ENCODE measurements around the gene VWA3B. TPM values are rescaled to one million over a fixed set of nuclear protein-coding genes. Genes with fewer than 3 reads are reported as not detected.

The VWA3B gene
- total RNA-seq, 1 experiment from 2014 or later: not detected

DNA sequence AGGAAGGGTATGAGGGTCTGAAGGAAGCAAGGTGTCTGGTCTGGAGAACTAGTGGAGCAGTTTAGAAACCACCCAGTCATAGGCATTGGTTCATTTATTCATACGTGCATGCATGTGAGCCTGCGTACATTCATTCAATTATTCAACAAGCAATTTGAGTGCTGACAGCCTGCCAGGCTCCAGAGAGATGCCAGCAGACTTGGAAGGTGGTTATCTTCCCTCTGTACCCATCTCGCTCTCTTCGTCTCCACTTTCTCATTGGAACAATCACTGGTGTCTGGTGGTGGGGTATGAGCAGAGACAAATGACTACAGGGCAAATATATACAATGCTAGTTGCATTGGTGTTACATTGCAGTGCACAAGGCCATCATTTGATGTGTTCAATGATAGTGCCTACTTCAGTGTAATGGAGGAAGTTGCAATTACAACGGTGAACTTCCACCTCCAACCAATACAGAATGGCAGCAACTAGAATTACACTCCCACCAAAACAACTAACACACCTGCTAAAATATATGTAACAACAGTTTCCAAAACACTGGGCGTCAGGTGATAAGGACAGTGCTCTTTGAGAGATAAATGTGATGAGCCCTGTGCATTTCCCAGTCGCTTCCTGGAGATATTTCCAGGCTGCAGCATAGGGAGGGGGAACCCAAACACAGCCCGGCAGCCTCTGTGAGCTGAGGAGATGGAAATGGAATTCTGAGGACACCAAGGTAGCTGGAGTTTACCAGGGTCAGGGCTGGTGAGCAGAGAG is 226.7 kb downstream of the VWA3B start:
- BruUV-seq (replicated peaks): no TSS peak
- Histone ChIP-seq H3K27ac (ENCODE audit: low read depth, low read length, poor library complexity, severe bottlenecking) (no peak overlapping the region), H3K27me3 (replicated peaks; ENCODE audit: insufficient read depth, low read depth, low read length, poor library complexity) (peaks cover 37% of the 10 kb centered on the region), H3K9me3 (ENCODE audit: low read depth, low read length, poor library complexity, severe bottlenecking) (no peaks in the 10 kb centered on the region), H3K4me1 (ENCODE audit: insufficient read depth, low read length, poor library complexity, severe bottlenecking) (no peaks in the 10 kb centered on the region), H3K36me3 (ENCODE audit: insufficient read depth, low read length, poor library complexity, severe bottlenecking) (no peaks in the 10 kb centered on the region), H3K4me3 (ENCODE audit: low read depth, low read length, poor library complexity, severe bottlenecking) (no peak overlapping the region)
- DNase-seq (ENCODE audit: low spot score): no peak
- ChIA-PET CTCF (no interaction called here), POLR2A (ENCODE audit: low non-redundant PET) (no interaction called here)
- intact Hi-C loops (cut with micrococcal nuclease; ENCODE audit: unreplicated experiment): no loop called here
- TF ChIP-seq EZH2 (IDR thresholded peaks at IDR 0.05; ENCODE audit: borderline replicate concordance, low read depth, low read length, poor library complexity, severe bottlenecking): no peak
- TF ChIP-seq, protein P1, sequence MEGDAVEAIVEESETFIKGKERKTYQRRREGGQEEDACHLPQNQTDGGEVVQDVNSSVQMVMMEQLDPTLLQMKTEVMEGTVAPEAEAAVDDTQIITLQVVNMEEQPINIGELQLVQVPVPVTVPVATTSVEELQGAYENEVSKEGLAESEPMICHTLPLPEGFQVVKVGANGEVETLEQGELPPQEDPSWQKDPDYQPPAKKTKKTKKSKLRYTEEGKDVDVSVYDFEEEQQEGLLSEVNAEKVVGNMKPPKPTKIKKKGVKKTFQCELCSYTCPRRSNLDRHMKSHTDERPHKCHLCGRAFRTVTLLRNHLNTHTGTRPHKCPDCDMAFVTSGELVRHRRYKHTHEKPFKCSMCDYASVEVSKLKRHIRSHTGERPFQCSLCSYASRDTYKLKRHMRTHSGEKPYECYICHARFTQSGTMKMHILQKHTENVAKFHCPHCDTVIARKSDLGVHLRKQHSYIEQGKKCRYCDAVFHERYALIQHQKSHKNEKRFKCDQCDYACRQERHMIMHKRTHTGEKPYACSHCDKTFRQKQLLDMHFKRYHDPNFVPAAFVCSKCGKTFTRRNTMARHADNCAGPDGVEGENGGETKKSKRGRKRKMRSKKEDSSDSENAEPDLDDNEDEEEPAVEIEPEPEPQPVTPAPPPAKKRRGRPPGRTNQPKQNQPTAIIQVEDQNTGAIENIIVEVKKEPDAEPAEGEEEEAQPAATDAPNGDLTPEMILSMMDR (conservative IDR thresholded peaks at IDR 0.05; ENCODE audit: low read depth, low read length): no peak

DNA sequence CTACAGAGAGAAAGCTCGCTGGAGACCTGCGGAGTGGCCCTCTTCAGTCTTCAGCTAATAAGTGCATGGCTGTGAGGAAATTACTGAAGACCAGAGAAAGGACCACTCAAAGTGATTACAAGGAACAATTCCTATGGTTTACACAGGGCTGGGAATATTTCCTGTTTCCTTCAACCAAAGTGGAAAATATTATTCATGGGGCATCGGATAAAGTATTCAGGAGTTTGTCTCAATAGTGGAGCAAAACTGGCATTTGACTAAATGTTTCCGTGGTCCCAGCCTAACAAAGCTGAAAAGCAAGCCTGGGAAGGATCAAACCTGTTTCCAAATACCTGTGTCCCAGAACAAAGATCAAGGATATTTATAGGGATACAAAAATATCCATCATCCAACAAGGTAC is 227.3 kb downstream of the VWA3B start:
- H3K36me3 ChIP-seq (ENCODE audit: insufficient read depth, low read length, poor library complexity, severe bottlenecking): no peaks in the 10 kb centered on the region
- ChIA-PET CTCF (no interaction called here), POLR2A (ENCODE audit: low non-redundant PET) (no interaction called here)
- no TSS peak for BruUV-seq (replicated peaks)
- TF ChIP-seq, protein P1 (conservative IDR thresholded peaks at IDR 0.05; ENCODE audit: low read depth, low read length): no peak
- TF ChIP-seq EZH2 (IDR thresholded peaks at IDR 0.05; ENCODE audit: borderline replicate concordance, low read depth, low read length, poor library complexity, severe bottlenecking): no peak
- no peak for DNase-seq (ENCODE audit: low spot score)
- H3K9me3 ChIP-seq (ENCODE audit: low read depth, low read length, poor library complexity, severe bottlenecking): no peaks in the 10 kb centered on the region
- peaks cover 32% of the 10 kb centered on the region for H3K27me3 ChIP-seq (replicated peaks; ENCODE audit: insufficient read depth, low read depth, low read length, poor library complexity)
- H3K27ac ChIP-seq (ENCODE audit: low read depth, low read length, poor library complexity, severe bottlenecking): no peak overlapping the region
- H3K4me1 ChIP-seq (ENCODE audit: insufficient read depth, low read length, poor library complexity, severe bottlenecking): no peaks in the 10 kb centered on the region
- intact Hi-C loops (cut with micrococcal nuclease; ENCODE audit: unreplicated experiment): no loop called here
- H3K4me3 ChIP-seq (ENCODE audit: low read depth, low read length, poor library complexity, severe bottlenecking): no peak overlapping the region

DNA sequence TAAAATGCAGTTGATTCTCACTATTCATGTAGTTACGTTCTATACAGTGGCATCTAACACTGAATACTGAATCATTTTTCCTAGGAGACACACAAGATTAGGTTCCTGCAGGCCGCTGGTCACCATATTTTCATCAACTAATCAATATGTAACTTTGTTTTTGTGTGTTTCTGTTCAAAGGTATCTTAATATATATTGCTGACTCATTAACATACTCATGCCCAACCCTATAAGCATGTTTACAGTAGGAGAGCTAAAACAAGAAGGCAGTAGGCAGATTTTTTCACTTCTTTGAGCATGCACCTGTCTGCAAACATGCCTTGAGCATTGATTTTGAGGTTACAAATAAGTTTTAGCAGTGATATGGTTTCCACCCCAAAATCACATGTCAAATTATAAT is 229.0 kb downstream of the VWA3B start:
- intact Hi-C loops (cut with micrococcal nuclease; ENCODE audit: unreplicated experiment): no loop called here
- Histone ChIP-seq H3K4me1 (ENCODE audit: insufficient read depth, low read length, poor library complexity, severe bottlenecking) (no peaks in the 10 kb centered on the region), H3K4me3 (ENCODE audit: low read depth, low read length, poor library complexity, severe bottlenecking) (no peak overlapping the region), H3K36me3 (ENCODE audit: insufficient read depth, low read length, poor library complexity, severe bottlenecking) (no peaks in the 10 kb centered on the region), H3K27ac (ENCODE audit: low read depth, low read length, poor library complexity, severe bottlenecking) (no peak overlapping the region), H3K27me3 (replicated peaks; ENCODE audit: insufficient read depth, low read depth, low read length, poor library complexity) (peaks cover 20% of the 10 kb centered on the region), H3K9me3 (ENCODE audit: low read depth, low read length, poor library complexity, severe bottlenecking) (peaks cover 10% of the 10 kb centered on the region)
- ChIA-PET POLR2A (ENCODE audit: low non-redundant PET) (interaction anchor here (0.6 kb wide), 1 partner anchor 410 kb away, joined by 3 read pairs; no protein-coding TSS in a partner anchor), CTCF (no interaction called here)
- TF ChIP-seq, protein P1 (conservative IDR thresholded peaks at IDR 0.05; ENCODE audit: low read depth, low read length): no peak
- no peak for TF ChIP-seq EZH2 (IDR thresholded peaks at IDR 0.05; ENCODE audit: borderline replicate concordance, low read depth, low read length, poor library complexity, severe bottlenecking)
- BruUV-seq (replicated peaks): no TSS peak
- no peak for DNase-seq (ENCODE audit: low spot score)

All from A673 (cell line).